GM12864 (cell line): ENCODE results near the gene AFAP1L1.

Experiments used
- DNase-seq: peaks from one replicate; pipeline ENCODE4 v3.0.0-alpha.2; 2011; ENCODE audit warnings: low read depth
- H3K4me3 ChIP-seq: 2 replicates; pipeline ENCODE4 v1.5.1; 2011; ENCODE audit warnings: mild to moderate bottlenecking, low read depth, low read length, control low read depth
- TF ChIP-seq, protein P1 (sequence below): IDR thresholded peaks from 2 replicates; pipeline ENCODE4 v1.5.1; 2011; ENCODE audit warnings: low read depth, mild to moderate bottlenecking, moderate library complexity, low read length, control low read depth, inconsistent platforms; ENCODE audit errors: missing control alignments

Gene AFAP1L1

DNA sequence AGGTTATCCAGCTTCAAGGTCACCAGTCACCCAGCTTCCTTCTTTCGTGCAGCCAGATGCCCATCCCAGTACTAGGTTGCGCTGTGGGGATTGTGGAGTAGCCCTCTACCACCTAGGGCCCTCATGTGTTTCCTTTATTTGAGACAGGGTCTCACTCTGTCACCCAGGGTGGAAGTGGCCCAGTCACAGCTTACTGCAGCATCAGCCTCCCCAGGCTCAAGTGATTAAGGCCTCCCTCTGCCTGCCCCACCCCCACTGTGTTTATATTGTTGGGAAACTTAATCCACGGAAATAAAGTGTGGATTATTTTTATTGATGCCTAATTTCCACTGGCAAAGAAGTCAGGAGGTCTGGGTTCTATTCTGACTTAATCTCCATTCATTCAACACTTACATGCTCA, 103.1 kb downstream of the AFAP1L1 start:
- DNase-seq, result no peak
- no peak overlapping the region for H3K4me3 ChIP-seq
- TF ChIP-seq, protein P1, sequence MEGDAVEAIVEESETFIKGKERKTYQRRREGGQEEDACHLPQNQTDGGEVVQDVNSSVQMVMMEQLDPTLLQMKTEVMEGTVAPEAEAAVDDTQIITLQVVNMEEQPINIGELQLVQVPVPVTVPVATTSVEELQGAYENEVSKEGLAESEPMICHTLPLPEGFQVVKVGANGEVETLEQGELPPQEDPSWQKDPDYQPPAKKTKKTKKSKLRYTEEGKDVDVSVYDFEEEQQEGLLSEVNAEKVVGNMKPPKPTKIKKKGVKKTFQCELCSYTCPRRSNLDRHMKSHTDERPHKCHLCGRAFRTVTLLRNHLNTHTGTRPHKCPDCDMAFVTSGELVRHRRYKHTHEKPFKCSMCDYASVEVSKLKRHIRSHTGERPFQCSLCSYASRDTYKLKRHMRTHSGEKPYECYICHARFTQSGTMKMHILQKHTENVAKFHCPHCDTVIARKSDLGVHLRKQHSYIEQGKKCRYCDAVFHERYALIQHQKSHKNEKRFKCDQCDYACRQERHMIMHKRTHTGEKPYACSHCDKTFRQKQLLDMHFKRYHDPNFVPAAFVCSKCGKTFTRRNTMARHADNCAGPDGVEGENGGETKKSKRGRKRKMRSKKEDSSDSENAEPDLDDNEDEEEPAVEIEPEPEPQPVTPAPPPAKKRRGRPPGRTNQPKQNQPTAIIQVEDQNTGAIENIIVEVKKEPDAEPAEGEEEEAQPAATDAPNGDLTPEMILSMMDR, result no peak

DNA sequence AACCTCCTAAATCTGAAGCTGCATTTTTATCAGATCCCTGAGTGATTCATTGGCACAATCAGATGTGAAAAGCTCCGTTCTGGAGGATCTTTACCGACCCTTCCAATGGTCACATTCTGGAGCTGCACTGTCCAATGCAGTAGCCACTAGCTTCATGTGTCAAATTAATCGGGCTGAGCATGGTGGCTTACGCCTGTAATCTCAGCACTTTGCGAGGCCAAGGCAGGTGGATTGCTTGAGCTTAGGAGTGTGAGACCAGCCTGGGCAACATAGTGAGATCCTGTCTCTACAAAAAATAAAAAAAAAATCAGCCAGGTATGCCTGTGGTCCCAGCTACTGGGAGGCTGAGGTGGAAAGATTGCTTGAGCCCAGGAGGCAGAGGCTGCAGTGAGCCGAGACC, 103.8 kb downstream of the AFAP1L1 start:
- no peak overlapping the region for H3K4me3 ChIP-seq
- TF ChIP-seq, protein P1, result no peak
- DNase-seq, result no peak

DNA sequence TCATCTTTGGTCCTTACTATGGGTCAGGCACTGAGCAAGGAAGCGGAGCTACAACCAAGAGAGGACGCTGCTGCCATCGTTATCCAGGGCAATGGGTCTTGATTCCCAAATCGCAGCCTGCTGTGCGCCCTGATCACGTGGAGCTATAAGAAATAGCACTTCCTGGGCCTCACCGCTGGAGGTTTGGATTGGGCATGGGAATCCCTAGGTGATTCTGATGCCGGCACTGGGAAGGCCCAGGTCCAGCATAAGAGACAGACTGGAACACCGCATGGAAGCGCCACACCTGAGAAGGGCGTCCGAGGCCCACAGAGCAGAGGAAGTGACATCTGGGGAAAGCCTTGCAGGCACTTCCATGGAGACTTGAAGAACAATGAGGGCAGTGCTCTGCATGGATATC, 104.4 kb downstream of the AFAP1L1 start:
- no peak overlapping the region for H3K4me3 ChIP-seq
- DNase-seq, result no peak
- TF ChIP-seq, protein P1, result no peak

DNA sequence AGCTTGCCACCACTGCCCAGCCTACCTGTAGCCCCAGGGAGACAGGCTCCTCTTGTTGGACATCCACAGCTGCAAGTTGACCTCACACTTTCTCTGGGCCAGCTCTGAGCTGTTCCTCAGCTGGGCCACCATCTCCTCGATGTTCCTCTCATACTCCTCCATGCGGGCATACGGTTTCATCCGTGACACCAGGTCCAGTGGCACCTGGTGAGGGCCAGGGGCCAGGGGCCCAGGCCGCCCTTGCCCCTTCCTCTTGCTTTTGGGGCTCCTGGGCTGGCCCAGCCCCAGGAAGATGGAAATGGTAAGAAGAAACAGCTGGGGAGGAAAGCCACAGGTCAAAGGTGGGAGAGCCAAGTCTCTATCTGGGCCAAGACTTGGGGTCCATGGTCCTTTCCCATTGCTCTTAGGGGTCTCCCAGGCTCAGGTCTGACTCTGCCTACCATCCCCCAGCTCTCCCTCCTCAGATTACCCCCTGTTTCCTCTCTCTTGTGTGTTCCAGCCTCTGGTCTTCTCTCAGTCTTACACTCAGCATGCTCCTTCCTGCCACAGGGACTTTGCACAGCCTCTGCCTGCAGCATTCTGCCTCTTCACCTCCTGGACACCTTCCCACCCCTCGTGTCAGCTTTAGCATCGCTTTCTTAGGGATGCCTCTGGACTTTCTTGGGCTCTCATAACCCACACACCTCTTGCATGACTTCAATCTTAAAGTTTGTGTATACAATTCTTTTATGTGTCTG, 105.2 kb downstream of the AFAP1L1 start:
- H3K4me3 ChIP-seq, result no peak overlapping the region
- TF ChIP-seq, protein P1, result no peak
- no peak for DNase-seq

DNA sequence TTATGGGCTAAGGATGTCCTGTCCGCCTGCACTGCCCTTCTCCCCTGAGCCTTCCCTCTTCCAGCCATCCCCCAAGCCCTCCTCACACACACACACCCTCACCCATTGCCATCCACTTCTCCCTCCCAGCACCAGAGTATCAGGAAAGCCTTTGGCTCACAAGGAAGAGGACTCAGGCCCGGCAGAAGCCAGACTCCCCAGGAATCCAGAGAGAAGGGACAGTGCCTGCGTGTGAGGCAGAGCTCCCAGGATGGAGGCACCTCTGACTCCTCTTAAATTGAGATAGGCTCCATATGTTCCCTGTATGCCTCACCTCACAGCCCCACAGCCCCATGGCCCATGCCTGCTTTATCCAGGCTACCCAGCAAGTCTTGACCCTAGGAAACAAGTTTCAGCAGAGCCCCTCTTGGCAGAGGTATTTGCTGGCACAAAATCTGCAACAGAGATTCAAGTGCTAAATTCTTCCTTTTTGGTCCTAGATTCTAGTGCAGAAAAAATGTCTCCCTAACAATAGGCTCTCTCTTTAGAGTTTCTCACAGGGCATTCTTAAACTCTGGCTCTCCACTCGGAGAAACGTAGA, 106.7 kb downstream of the AFAP1L1 start:
- TF ChIP-seq, protein P1, result no peak
- no peak for DNase-seq
- no peak overlapping the region for H3K4me3 ChIP-seq

DNA sequence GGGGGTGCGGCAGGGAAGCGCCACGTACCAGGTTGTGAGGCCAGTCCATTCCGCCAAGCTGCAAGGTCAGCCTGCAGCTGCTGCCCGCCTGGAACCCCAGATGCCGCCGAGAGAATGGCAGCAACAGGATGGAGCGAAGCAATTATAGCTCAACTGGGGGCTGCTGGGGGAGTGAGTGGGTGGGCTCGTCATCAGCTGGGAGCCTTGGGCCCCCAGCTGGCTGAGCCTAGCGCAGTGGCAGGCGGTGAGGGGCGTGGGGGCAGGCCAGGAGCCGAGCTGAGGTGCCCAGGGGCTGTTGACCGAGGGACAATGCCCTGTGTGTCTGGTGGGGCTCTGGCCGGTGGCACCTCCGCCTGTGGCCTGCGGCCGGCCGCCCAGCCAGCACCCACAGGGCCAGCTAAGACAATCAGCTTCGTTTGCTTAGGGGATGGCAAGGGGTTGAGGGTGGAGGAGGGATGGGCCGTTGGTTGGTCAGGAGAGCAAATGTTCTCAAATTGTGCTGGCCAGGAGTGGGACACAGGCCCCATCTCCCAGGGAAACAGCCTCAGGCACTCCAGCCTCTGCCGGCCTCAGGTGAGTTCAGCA, 107.6 kb downstream of the AFAP1L1 start, which contains the start of gene IL17B:
Gene IL17B (minus strand): TSS at position 116 of the 585 bp plus-strand sequence. CDS start 67 bp downstream, at position 49.
- TF ChIP-seq, protein P1, result no peak
- H3K4me3 ChIP-seq, result no peak within 1 kb of the TSS
- no peak for DNase-seq
